ENCODE results near the gene EFNA5. TPM values are rescaled to one million over a fixed set of nuclear protein-coding genes. Genes with fewer than 3 reads are reported as not detected.
"Not testable (repeated sequence)": the region's sequence is repeated elsewhere in the genome, so short reads cannot be mapped to it uniquely, and the experiment has no call there.

The EFNA5 gene
- polyA plus RNA-seq, 1 of the 3 experiments (the other 2 are of a cell fraction) = 0.81 TPM

DNA sequence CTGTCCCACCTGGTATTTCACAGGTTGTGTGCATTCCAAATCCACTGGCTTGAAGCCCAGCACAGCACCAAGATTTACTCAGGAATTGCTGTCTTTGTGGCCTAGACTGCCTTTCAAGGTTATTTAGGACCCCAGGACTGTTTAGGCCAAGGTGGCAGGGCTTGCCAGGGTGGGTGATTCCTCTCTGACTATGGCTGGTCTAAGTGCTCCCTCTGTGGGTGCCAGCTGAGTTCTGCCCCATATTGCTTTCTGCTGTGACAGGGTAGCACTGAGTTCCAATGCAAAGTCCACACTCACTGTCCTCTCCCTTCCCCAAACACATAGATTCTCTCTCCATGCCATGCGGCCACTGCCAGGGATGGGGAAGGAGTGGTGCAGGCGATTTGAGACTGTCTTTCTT, 318.2 kb downstream of the EFNA5 start:
- Histone ChIP-seq H3K36me3 (replicated peaks in 1 of 2; ENCODE audit: control insufficient read depth in 1 of 2, insufficient read depth in 2 of 2, low read length in 1 of 2) (no peaks in the 10 kb centered on the region), H3K27me3 (ENCODE audit: insufficient read depth) (no peaks in the 10 kb centered on the region), H3K4me3 (ENCODE audit: low read depth in 2 of 2, low read length in 1 of 2) (no peak overlapping the region), H3K9me3 (no peaks in the 10 kb centered on the region), H3K9ac (no peak overlapping the region), H3K4me1 (ENCODE audit: control insufficient read depth in 1 of 2, insufficient read depth in 2 of 2, low read depth in 1 of 2, low read length in 1 of 2) (no peaks in the 10 kb centered on the region), H4K20me1 (ENCODE audit: insufficient read depth) (no peaks in the 10 kb centered on the region), H3F3A (replicated peaks; ENCODE audit: insufficient read depth) (no peaks in the 10 kb centered on the region), H3K4me2 (no peak overlapping the region), H2AFZ (ENCODE audit: low read depth) (no peak overlapping the region), H3K79me2 (ENCODE audit: insufficient read depth) (no peaks in the 10 kb centered on the region), H3K27ac (ENCODE audit: low read depth in 2 of 2, low read length in 1 of 2) (no peak overlapping the region), H3K9me2 (no peaks in the 10 kb centered on the region)
- peak; percentile 29; the same call in 1 of the 2 replicates for TF ChIP-seq RAD21 (IDR thresholded peaks at IDR 0.05; ENCODE audit: low read length)
- TF ChIP-seq, protein P1, sequence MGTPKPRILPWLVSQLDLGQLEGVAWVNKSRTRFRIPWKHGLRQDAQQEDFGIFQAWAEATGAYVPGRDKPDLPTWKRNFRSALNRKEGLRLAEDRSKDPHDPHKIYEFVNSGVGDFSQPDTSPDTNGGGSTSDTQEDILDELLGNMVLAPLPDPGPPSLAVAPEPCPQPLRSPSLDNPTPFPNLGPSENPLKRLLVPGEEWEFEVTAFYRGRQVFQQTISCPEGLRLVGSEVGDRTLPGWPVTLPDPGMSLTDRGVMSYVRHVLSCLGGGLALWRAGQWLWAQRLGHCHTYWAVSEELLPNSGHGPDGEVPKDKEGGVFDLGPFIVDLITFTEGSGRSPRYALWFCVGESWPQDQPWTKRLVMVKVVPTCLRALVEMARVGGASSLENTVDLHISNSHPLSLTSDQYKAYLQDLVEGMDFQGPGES (IDR thresholded peaks at IDR 0.05; ENCODE audit: low read depth, low read length) = no peak
- POLR2A ChIA-PET = no interaction called here
- 59% methylated on average over 2 of the region's 2 CpGs for WGBS (ENCODE audit: low lambda C conversion rate)
- DNase-seq = no peak
- CTCF ChIA-PET = no interaction called here

DNA sequence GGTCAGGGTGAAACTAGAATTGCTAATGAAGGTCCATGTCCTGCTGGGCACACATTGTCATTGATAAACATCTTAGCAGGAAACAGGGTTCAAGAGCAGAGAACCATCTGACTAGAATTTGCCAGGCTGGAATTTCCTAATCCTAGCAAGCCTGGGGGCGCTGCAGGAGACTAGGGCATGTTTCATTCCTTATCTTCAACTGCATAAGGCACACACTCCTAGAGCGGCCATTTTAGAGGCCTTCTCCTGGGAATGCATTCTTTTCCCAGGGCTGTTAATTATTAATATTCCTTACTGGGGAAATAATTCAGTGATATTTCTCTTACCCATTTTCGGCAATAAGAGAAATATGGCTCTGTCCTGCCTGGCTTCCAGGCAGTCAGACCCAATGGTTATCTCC, 324.2 kb downstream of the EFNA5 start:
- H3K9me2 ChIP-seq; POLR2A ChIA-PET; H3K36me3 ChIP-seq (replicated peaks in 1 of 2; ENCODE audit: control insufficient read depth in 1 of 2, insufficient read depth in 2 of 2, low read length in 1 of 2); DNase-seq; H3F3A ChIP-seq (replicated peaks; ENCODE audit: insufficient read depth); H4K20me1 ChIP-seq (ENCODE audit: insufficient read depth); H3K4me1 ChIP-seq (ENCODE audit: control insufficient read depth in 1 of 2, insufficient read depth in 2 of 2, low read depth in 1 of 2, low read length in 1 of 2); H3K4me3 ChIP-seq (ENCODE audit: low read depth in 2 of 2, low read length in 1 of 2); H3K4me2 ChIP-seq; H3K9me3 ChIP-seq; H3K79me2 ChIP-seq (ENCODE audit: insufficient read depth); CTCF ChIA-PET; H2AFZ ChIP-seq (ENCODE audit: low read depth); H3K27ac ChIP-seq (ENCODE audit: low read depth in 2 of 2, low read length in 1 of 2); H3K9ac ChIP-seq; H3K27me3 ChIP-seq (ENCODE audit: insufficient read depth): not testable (repeated sequence)
- WGBS (ENCODE audit: low lambda C conversion rate) = 74% methylated on average over 3 of the region's 3 CpGs

DNA sequence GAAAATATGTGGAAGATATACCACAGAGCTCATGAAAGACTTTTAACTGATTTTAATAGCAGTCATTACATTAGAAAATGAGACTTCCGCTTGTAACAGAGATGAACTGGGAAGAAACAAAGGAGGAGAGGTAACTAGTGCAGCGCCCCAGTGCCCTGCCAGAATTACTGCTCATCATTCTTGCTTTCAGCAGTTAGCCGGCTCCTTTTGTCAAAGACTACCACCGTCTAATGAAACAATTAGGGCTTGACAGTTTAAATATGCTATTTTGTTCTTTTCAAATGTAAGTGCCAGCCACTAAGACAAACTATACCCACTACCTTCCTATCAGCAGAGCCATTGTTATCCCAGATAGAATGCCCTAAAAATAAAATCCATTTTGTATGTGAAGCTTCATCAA, 328.4 kb downstream of the EFNA5 start:
- 87% methylated on average over 4 of the region's 4 CpGs for WGBS (ENCODE audit: low lambda C conversion rate)
- H3K9ac ChIP-seq = no peak overlapping the region
- H3K9me3 ChIP-seq = no peaks in the 10 kb centered on the region; the same call in 1 of the 2 replicates
- H3K36me3 ChIP-seq (replicated peaks in 1 of 2; ENCODE audit: control insufficient read depth in 1 of 2, insufficient read depth in 2 of 2, low read length in 1 of 2) = no peaks in the 10 kb centered on the region
- ChIA-PET POLR2A (no interaction called here), CTCF (no interaction called here)
- no peak overlapping the region for H3K27ac ChIP-seq (ENCODE audit: low read depth in 2 of 2, low read length in 1 of 2)
- TF ChIP-seq GATA2 (CRISPR knock-in tag; IDR thresholded peaks at IDR 0.05) = no peak
- TF ChIP-seq, protein P2, sequence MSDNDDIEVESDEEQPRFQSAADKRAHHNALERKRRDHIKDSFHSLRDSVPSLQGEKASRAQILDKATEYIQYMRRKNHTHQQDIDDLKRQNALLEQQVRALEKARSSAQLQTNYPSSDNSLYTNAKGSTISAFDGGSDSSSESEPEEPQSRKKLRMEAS (IDR thresholded peaks at IDR 0.05; ENCODE audit: low read depth) = no peak
- no peak for TF ChIP-seq NFIC (IDR thresholded peaks at IDR 0.05; ENCODE audit: borderline replicate concordance)
- TF ChIP-seq TEAD4 (IDR thresholded peaks at IDR 0.05; ENCODE audit: borderline replicate concordance, insufficient read depth) = no peak
- TF ChIP-seq TCF12 (IDR thresholded peaks at IDR 0.05) = no peak
- TF ChIP-seq NRF1 (IDR thresholded peaks at IDR 0.05; ENCODE audit: low read depth, low read length) = no peak
- TF ChIP-seq, protein P3, sequence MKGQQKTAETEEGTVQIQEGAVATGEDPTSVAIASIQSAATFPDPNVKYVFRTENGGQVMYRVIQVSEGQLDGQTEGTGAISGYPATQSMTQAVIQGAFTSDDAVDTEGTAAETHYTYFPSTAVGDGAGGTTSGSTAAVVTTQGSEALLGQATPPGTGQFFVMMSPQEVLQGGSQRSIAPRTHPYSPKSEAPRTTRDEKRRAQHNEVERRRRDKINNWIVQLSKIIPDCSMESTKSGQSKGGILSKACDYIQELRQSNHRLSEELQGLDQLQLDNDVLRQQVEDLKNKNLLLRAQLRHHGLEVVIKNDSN (IDR thresholded peaks at IDR 0.05; ENCODE audit: borderline replicate concordance, low read depth) = no peak
- TF ChIP-seq FOXM1 (IDR thresholded peaks at IDR 0.05; ENCODE audit: low read depth) = no peak
- TF ChIP-seq ELF1 (IDR thresholded peaks at IDR 0.05) = no peak
- no peak for TF ChIP-seq SIN3A (IDR thresholded peaks at IDR 0.05; ENCODE audit: borderline replicate concordance, low read depth, low read length)
- TF ChIP-seq GABPA (IDR thresholded peaks at IDR 0.05; ENCODE audit: low read depth) = no peak
- TF ChIP-seq, protein P4, sequence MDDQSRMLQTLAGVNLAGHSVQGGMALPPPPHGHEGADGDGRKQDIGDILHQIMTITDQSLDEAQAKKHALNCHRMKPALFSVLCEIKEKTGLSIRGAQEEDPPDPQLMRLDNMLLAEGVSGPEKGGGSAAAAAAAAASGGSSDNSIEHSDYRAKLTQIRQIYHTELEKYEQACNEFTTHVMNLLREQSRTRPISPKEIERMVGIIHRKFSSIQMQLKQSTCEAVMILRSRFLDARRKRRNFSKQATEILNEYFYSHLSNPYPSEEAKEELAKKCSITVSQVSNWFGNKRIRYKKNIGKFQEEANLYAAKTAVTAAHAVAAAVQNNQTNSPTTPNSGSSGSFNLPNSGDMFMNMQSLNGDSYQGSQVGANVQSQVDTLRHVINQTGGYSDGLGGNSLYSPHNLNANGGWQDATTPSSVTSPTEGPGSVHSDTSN (IDR thresholded peaks at IDR 0.05) = no peak
- no peak for TF ChIP-seq RCOR1 (IDR thresholded peaks at IDR 0.05; ENCODE audit: low read length)
- no peak for TF ChIP-seq RXRA (IDR thresholded peaks at IDR 0.05; ENCODE audit: borderline replicate concordance, low read depth)
- peaks cover 0 to 2% of the 10 kb centered on the region in 2 experiments; a peak in 1 of 4 replicates for H3K4me1 ChIP-seq (ENCODE audit: control insufficient read depth in 1 of 2, insufficient read depth in 2 of 2, low read depth in 1 of 2, low read length in 1 of 2)
- H3K9me2 ChIP-seq = no peaks in the 10 kb centered on the region
- no peaks in the 10 kb centered on the region for H3K27me3 ChIP-seq (ENCODE audit: insufficient read depth)
- no peak overlapping the region for H2AFZ ChIP-seq (ENCODE audit: low read depth)
- DNase-seq = no peak
- H3K4me3 ChIP-seq (ENCODE audit: low read depth in 2 of 2, low read length in 1 of 2) = no peak overlapping the region
- no peaks in the 10 kb centered on the region for H3F3A ChIP-seq (replicated peaks; ENCODE audit: insufficient read depth)
- H4K20me1 ChIP-seq (ENCODE audit: insufficient read depth) = no peaks in the 10 kb centered on the region
- H3K4me2 ChIP-seq = no peak overlapping the region
- H3K79me2 ChIP-seq (ENCODE audit: insufficient read depth) = no peaks in the 10 kb centered on the region

All from SK-N-SH (cell line).